DOHH2 (cell line): Measurements from ENCODE around the gene CACNA2D2.

Source experiments
- H3F3A ChIP-seq: fragments of 200-600 bp; sonication (generic), shearing (Covaris generic); 2 replicates; pipeline ENCODE4 v1.6.0; 2016; ENCODE audit warnings: antibody characterized with exemption, mild to moderate bottlenecking; ENCODE audit not compliant: control insufficient read depth, insufficient read depth
- H3K27ac ChIP-seq: fragments of 200-600 bp; sonication (generic); 2 replicates; pipeline ENCODE4 v1.5.1; 2014; ENCODE audit warnings: low read depth, mild to moderate bottlenecking, low read length, moderate library complexity
- H3K27me3 ChIP-seq: fragments of 200-600 bp; sonication (generic); 2 replicates; pipeline ENCODE4 v1.6.1; 2014; ENCODE audit warnings: mild to moderate bottlenecking, low read length, mixed read lengths; ENCODE audit not compliant: control insufficient read depth
- H3K36me3 ChIP-seq: fragments of 200-600 bp; sonication (generic); 2 replicates; pipeline ENCODE4 v1.6.1; 2014; ENCODE audit warnings: mild to moderate bottlenecking, low read length, moderate library complexity, mixed read lengths; ENCODE audit not compliant: control insufficient read depth
- H3K4me1 ChIP-seq: fragments of 200-600 bp; sonication (generic); 2 replicates; pipeline ENCODE4 v1.6.1; 2014; ENCODE audit warnings: mild to moderate bottlenecking, low read length, mixed read lengths; ENCODE audit not compliant: control insufficient read depth
- H3K4me2 ChIP-seq: fragments of 200-600 bp; sonication (generic); 2 replicates; pipeline ENCODE4 v1.6.0; 2014; ENCODE audit warnings: mild to moderate bottlenecking, low read length, moderate library complexity
- H3K4me3 ChIP-seq: fragments of 200-600 bp; sonication (generic); 2 replicates; pipeline ENCODE4 v1.5.1; 2014; ENCODE audit warnings: mild to moderate bottlenecking, low read length, mixed read lengths
- H3K79me2 ChIP-seq: fragments of 200-600 bp; sonication (generic); 2 replicates; pipeline ENCODE4 v1.6.1; 2014; ENCODE audit warnings: mild to moderate bottlenecking, low read length, mixed read lengths; ENCODE audit not compliant: control insufficient read depth
- H3K9me2 ChIP-seq: fragments of 200-600 bp; sonication (generic); replicated peaks from 2 replicates; pipeline ENCODE4 v1.6.1; 2014; ENCODE audit warnings: mild to moderate bottlenecking, low read length, mixed read lengths; ENCODE audit not compliant: control insufficient read depth
- H3K9me3 ChIP-seq: fragments of 200-600 bp; sonication (generic); 2 replicates; pipeline ENCODE4 v1.6.1; 2014; ENCODE audit warnings: antibody characterized with exemption, low read length, mixed read lengths; ENCODE audit not compliant: control insufficient read depth, insufficient read depth
- H4K20me1 ChIP-seq: fragments of 200-600 bp; sonication (generic); 2 replicates; pipeline ENCODE4 v1.6.0; 2014; ENCODE audit warnings: low read depth, mild to moderate bottlenecking, antibody characterized with exemption, low read length, moderate library complexity; ENCODE audit not compliant: control insufficient read depth, insufficient read depth
- CTCF ChIP-seq: fragments of 200-600 bp; sonication (generic); IDR thresholded peaks from one replicate; pipeline ENCODE4 v1.5.1; 2014; ENCODE audit warnings: antibody characterized with exemption, mild to moderate bottlenecking, low read depth, low read length; ENCODE audit not compliant: poor library complexity, severe bottlenecking
- EZH2phosphoT487 ChIP-seq: fragments of 200-600 bp; sonication (generic); IDR thresholded peaks from 2 replicates; pipeline ENCODE4 v1.6.1; 2017; ENCODE audit warnings: borderline replicate concordance, mild to moderate bottlenecking, antibody characterized with exemption, low read length, moderate library complexity, mixed read lengths

CACNA2D2 gene

GRCh38 chr3:50533807-50534461 is 30.5 kb upstream of the CACNA2D2 start:
- H3K4me1 ChIP-seq: no peaks in the 10 kb centered on the region
- TF ChIP-seq EZH2phosphoT487 (no peak), CTCF (no peak)
- H3K9me2 ChIP-seq: no peaks in the 10 kb centered on the region
- no peaks in the 10 kb centered on the region for H4K20me1 ChIP-seq
- no peak overlapping the region for H3K4me2 ChIP-seq
- no peaks in the 10 kb centered on the region for H3F3A ChIP-seq
- H3K36me3 ChIP-seq: no peaks in the 10 kb centered on the region
- no peak overlapping the region for H3K27ac ChIP-seq
- H3K27me3 ChIP-seq: peaks cover 54% of the 10 kb centered on the region
- no peaks in the 10 kb centered on the region for H3K79me2 ChIP-seq
- no peak overlapping the region for H3K4me3 ChIP-seq
- no peaks in the 10 kb centered on the region for H3K9me3 ChIP-seq

- Histone ChIP-seq H3K79me2 (no peaks in the 10 kb centered on the region), H3F3A (no peaks in the 10 kb centered on the region), H3K4me2 (no peak overlapping the region), H3K27ac (no peak overlapping the region), H3K9me3 (no peaks in the 10 kb centered on the region), H4K20me1 (no peaks in the 10 kb centered on the region), H3K27me3 (peaks cover 49% of the 10 kb centered on the region), H3K9me2 (no peaks in the 10 kb centered on the region), H3K4me1 (no peaks in the 10 kb centered on the region), H3K36me3 (no peaks in the 10 kb centered on the region), H3K4me3 (no peak overlapping the region)
- TF ChIP-seq EZH2phosphoT487: no peak
- TF ChIP-seq CTCF: no peak
These were observed 29.9 kb upstream of the CACNA2D2 start for GRCh38 chr3:50533316-50533715.

- H4K20me1 ChIP-seq: no peaks in the 10 kb centered on the region
- no peak overlapping the region for H3K4me2 ChIP-seq
- no peaks in the 10 kb centered on the region for H3F3A ChIP-seq
- H3K4me1 ChIP-seq: no peaks in the 10 kb centered on the region
- TF ChIP-seq CTCF (no peak), EZH2phosphoT487 (no peak)
- H3K27ac ChIP-seq: no peak overlapping the region
- H3K9me3 ChIP-seq: no peaks in the 10 kb centered on the region
- H3K36me3 ChIP-seq: no peaks in the 10 kb centered on the region
- H3K4me3 ChIP-seq: no peak overlapping the region
- no peaks in the 10 kb centered on the region for H3K79me2 ChIP-seq
- H3K9me2 ChIP-seq: no peaks in the 10 kb centered on the region
- H3K27me3 ChIP-seq: peaks cover 45% of the 10 kb centered on the region
These were observed 28.8 kb upstream of the CACNA2D2 start for GRCh38 chr3:50532062-50532705.
